ENCODE results near the gene RAX2.
"Not testable (repeated sequence)": the region's sequence is repeated elsewhere in the genome, so short reads cannot be mapped to it uniquely, and the experiment has no call there.

Gene RAX2

GRCh38 chr19:3775831-3776230 is 3.8 kb upstream of the RAX2 start:
- no peak for DNase-seq

GRCh38 chr19:3775374-3775711 is 3.3 kb upstream of the RAX2 start:
- DNase-seq = no peak

- no peak for DNase-seq
Observed at GRCh38 chr19:3774621-3775373, 2.8 kb upstream of the RAX2 start.

GRCh38 chr19:3773814-3774515 is 1.9 kb upstream of the RAX2 start:
- no peak for DNase-seq

GRCh38 chr19:3771000-3771905 is 775 bp downstream of the RAX2 start:
- no peak for DNase-seq

- no peak for DNase-seq
Observed at GRCh38 chr19:3770136-3770999, 1.7 kb downstream of the RAX2 start.

GRCh38 chr19:3769494-3769893 is 2.5 kb downstream of the RAX2 start:
- DNase-seq = no peak

GRCh38 chr19:3768748-3769099 is 3.3 kb downstream of the RAX2 start:
- DNase-seq = no peak

GRCh38 chr19:3768015-3768747 is 3.8 kb downstream of the RAX2 start:
- DNase-seq = no peak

- no peak for DNase-seq
Observed at GRCh38 chr19:3767050-3767449, 5.0 kb downstream of the RAX2 start.

- DNase-seq = no peak
Observed at GRCh38 chr19:3766520-3766919, 5.5 kb downstream of the RAX2 start.

- DNase-seq = not testable (repeated sequence)
Observed at GRCh38 chr19:3765757-3766156, 6.3 kb downstream of the RAX2 start.

- DNase-seq = no peak
Observed at GRCh38 chr19:3765121-3765520, 6.9 kb downstream of the RAX2 start.

- DNase-seq = peak; percentile 99
Observed at GRCh38 chr19:3762501-3763459, 9.2 kb downstream of the RAX2 start, which contains the start of gene MRPL54. Gene MRPL54, plus strand, starts transcription at chr19:3762682. Its CDS starts 19 bp downstream, at chr19:3762701.

GRCh38 chr19:3762130-3762473 is 9.9 kb downstream of the RAX2 start:
- no peak for DNase-seq

- DNase-seq = peak; percentile 95
Observed at GRCh38 chr19:3761382-3762129, 10.5 kb downstream of the RAX2 start, which contains the start of gene APBA3. Gene APBA3, minus strand, starts transcription at chr19:3761692. Its CDS starts 1,428 bp downstream, at chr19:3760264.

GRCh38 chr19:3760871-3761361 is 11.1 kb downstream of the RAX2 start:
- DNase-seq = no peak

GRCh38 chr19:3759482-3760254 is 12.4 kb downstream of the RAX2 start:
- DNase-seq = no peak

- DNase-seq = not testable (repeated sequence)
Observed at GRCh38 chr19:3758297-3758696, 13.7 kb downstream of the RAX2 start.
